SK-N-SH (cell line): ENCODE measurements around the gene EP400.

Experiments
- CTCF ChIP-seq: fragments of 200-600 bp; sonication (generic); IDR thresholded peaks from 2 replicates; pipeline ENCODE4 v1.6.1; 2017; ENCODE audit warnings: antibody characterized with exemption, mild to moderate bottlenecking, moderate library complexity
- EZH2phosphoT487 ChIP-seq: fragments of 200-600 bp; sonication (generic); IDR thresholded peaks from 2 replicates; pipeline ENCODE4 v1.6.1; 2017; ENCODE audit warnings: low read depth, mixed run types, mild to moderate bottlenecking, antibody characterized with exemption, moderate library complexity, borderline replicate concordance
- MXI1 ChIP-seq: IDR thresholded peaks from 2 replicates; pipeline ENCODE4 v1.6.1; 2012; ENCODE audit warnings: mild to moderate bottlenecking, low read depth, low read length, improper control_type of control experiment
- POLR2AphosphoS5 ChIP-seq: IDR thresholded peaks from 2 replicates; pipeline ENCODE4 v1.6.1; 2012; ENCODE audit warnings: low read depth, low read length
- RAD21 ChIP-seq: IDR thresholded peaks from 2 replicates; pipeline ENCODE4 v1.6.1; 2012; ENCODE audit warnings: mild to moderate bottlenecking, low read length
- REST ChIP-seq: IDR thresholded peaks from 2 replicates; pipeline ENCODE4 v1.6.1; 2012; ENCODE audit warnings: mild to moderate bottlenecking, low read depth, low read length, moderate library complexity

- no peak for TF ChIP-seq CTCF
- no peak for TF ChIP-seq RAD21
- TF ChIP-seq REST, result no peak
- no peak for TF ChIP-seq MXI1
- no peak for TF ChIP-seq EZH2phosphoT487
- TF ChIP-seq POLR2AphosphoS5, result no peak
These were observed 33.2 kb upstream of the EP400 start for GRCh38 chr12:131916306-131917138.
